ENCODE data around the gene WDSUB1. TPM values are rescaled to one million over a fixed set of nuclear protein-coding genes. Genes with fewer than 3 reads are reported as not detected.

WDSUB1 gene
- total and polyA plus RNA-seq, 4 donors = 2.0 to 6.1 (median 4.4) TPM

GRCh38 chr2:159199761-159200465, 86.6 kb downstream of the WDSUB1 start:
- H3K4me1 ChIP-seq (ENCODE audit: control insufficient read depth in 4 of 4, insufficient read depth in 4 of 4, low read length in 3 of 4) = no peaks in the 10 kb centered on the region
- H3K27me3 ChIP-seq (ENCODE audit: control insufficient read depth in 4 of 4, insufficient read depth in 4 of 4, low read length in 3 of 4) = no peaks in the 10 kb centered on the region
- no peak overlapping the region for H3K4me3 ChIP-seq (ENCODE audit: low read depth in 1 of 3, low read length in 3 of 3)
- DNase-seq (ENCODE audit: low spot score) = no peak
- H3K27ac ChIP-seq (ENCODE audit: low read depth in 1 of 2, low read length in 2 of 2) = no peak overlapping the region
- no peak overlapping the region for H3K9ac ChIP-seq (ENCODE audit: low read depth in 1 of 2, low read length in 2 of 2)
- peaks cover 0 to 16% (median 4%) of the 10 kb centered on the region in 4 donors for H3K36me3 ChIP-seq (ENCODE audit: control insufficient read depth in 4 of 4, insufficient read depth in 3 of 4, low read depth in 1 of 4, low read length in 3 of 4)
- 96% methylated on average over 4 of the region's 4 CpGs for WGBS
- TF ChIP-seq RXRA (IDR thresholded peaks at IDR 0.05) (no peak), TAF1 (conservative IDR thresholded peaks at IDR 0.05) (no peak), ZBTB33 (IDR thresholded peaks at IDR 0.05) (no peak), HNF4A (conservative IDR thresholded peaks at IDR 0.05) (no peak), RAD21 (IDR thresholded peaks at IDR 0.05) (no peak), EGR1 (IDR thresholded peaks at IDR 0.05; ENCODE audit: low read depth in 2 of 2) (no peak), JUND (IDR thresholded peaks at IDR 0.05) (no peak), YY1 (IDR thresholded peaks at IDR 0.05) (no peak), FOXA2 (IDR thresholded peaks at IDR 0.05) (no peak), CTCF (IDR thresholded peaks at IDR 0.05; ENCODE audit: low read depth, low read length, missing input control) (no peak), NR2F2 (IDR thresholded peaks at IDR 0.05) (no peak), HNF4G (IDR thresholded peaks at IDR 0.05) (no peak), GABPA (IDR thresholded peaks at IDR 0.05 in 1 of 2, conservative IDR thresholded peaks at IDR 0.05 in 1 of 2) (no peak), FOXA1 (IDR thresholded peaks at IDR 0.05) (no peak)
- TF ChIP-seq, protein P1, sequence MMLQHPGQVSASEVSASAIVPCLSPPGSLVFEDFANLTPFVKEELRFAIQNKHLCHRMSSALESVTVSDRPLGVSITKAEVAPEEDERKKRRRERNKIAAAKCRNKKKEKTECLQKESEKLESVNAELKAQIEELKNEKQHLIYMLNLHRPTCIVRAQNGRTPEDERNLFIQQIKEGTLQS (IDR thresholded peaks at IDR 0.05) = no peak
- TF ChIP-seq, protein P2, sequence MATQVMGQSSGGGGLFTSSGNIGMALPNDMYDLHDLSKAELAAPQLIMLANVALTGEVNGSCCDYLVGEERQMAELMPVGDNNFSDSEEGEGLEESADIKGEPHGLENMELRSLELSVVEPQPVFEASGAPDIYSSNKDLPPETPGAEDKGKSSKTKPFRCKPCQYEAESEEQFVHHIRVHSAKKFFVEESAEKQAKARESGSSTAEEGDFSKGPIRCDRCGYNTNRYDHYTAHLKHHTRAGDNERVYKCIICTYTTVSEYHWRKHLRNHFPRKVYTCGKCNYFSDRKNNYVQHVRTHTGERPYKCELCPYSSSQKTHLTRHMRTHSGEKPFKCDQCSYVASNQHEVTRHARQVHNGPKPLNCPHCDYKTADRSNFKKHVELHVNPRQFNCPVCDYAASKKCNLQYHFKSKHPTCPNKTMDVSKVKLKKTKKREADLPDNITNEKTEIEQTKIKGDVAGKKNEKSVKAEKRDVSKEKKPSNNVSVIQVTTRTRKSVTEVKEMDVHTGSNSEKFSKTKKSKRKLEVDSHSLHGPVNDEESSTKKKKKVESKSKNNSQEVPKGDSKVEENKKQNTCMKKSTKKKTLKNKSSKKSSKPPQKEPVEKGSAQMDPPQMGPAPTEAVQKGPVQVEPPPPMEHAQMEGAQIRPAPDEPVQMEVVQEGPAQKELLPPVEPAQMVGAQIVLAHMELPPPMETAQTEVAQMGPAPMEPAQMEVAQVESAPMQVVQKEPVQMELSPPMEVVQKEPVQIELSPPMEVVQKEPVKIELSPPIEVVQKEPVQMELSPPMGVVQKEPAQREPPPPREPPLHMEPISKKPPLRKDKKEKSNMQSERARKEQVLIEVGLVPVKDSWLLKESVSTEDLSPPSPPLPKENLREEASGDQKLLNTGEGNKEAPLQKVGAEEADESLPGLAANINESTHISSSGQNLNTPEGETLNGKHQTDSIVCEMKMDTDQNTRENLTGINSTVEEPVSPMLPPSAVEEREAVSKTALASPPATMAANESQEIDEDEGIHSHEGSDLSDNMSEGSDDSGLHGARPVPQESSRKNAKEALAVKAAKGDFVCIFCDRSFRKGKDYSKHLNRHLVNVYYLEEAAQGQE (IDR thresholded peaks at IDR 0.05) = no peak
- TF ChIP-seq, protein P3, sequence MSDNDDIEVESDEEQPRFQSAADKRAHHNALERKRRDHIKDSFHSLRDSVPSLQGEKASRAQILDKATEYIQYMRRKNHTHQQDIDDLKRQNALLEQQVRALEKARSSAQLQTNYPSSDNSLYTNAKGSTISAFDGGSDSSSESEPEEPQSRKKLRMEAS (IDR thresholded peaks at IDR 0.05) = no peak
- H3K9me3 ChIP-seq (ENCODE audit: control insufficient read depth in 4 of 4, low read length in 3 of 4) = no peaks in the 10 kb centered on the region
